H1 (cell line): Measurements from ENCODE around the gene PDE6B. TPM values are rescaled to one million over a fixed set of nuclear protein-coding genes. Genes with fewer than 3 reads are reported as not detected.

Source experiments
- CTCF ChIA-PET: fragments of 300-600 bp; sonication (Branson Sonifier 250); formaldehyde crosslinking; loops from one replicate; lab custom pipeline; 2021; ENCODE audit not compliant: partially characterized antibody; lab: Charles Lee
- POLR2A ChIA-PET: fragments of 300-600 bp; sonication (Branson Sonifier 250); formaldehyde crosslinking; loops from one replicate; lab custom pipeline; 2021; ENCODE audit warnings: inconsistent platforms; ENCODE audit not compliant: partially characterized antibody; lab: Charles Lee
- DNase-seq, 2 experiments: peaks; one replicate each; pipeline versions ENCODE4 v3.0.0 to v3.0.0-alpha.2; 2010 to 2022; ENCODE audit warnings: low spot score in 2 of 2, low read depth in 1 of 2, mixed read lengths in 1 of 2
- FAIRE-seq: peaks from 2 replicates; lab custom pipeline; 2011; peaks lifted over from hg19 to GRCh38; lab: Jason Lieb, UNC
- H2AFZ ChIP-seq: 2 replicates; pipeline ENCODE4 v1.8.1; 2012; ENCODE audit warnings: low read length, inconsistent platforms
- H2AK5ac ChIP-seq: 2 replicates; pipeline ENCODE4 v1.6.1; 2013; ENCODE audit warnings: low read depth, low read length
- H2BK120ac ChIP-seq: replicated peaks from 2 replicates; pipeline ENCODE3; 2013; ENCODE audit warnings: low read depth, low read length, inconsistent platforms
- H2BK12ac ChIP-seq: 2 replicates; pipeline ENCODE4 v1.6.1; 2013; ENCODE audit warnings: low read depth, low read length
- H2BK15ac ChIP-seq: 2 replicates; pipeline ENCODE4 v1.6.1; 2013; ENCODE audit warnings: low read length
- H2BK20ac ChIP-seq: 2 replicates; pipeline ENCODE4 v1.6.1; 2013; ENCODE audit warnings: low read length
- H2BK5ac ChIP-seq: 2 replicates; pipeline ENCODE4 v1.6.1; 2013; ENCODE audit warnings: low read depth, low read length
- H3K14ac ChIP-seq: 2 replicates; pipeline ENCODE4 v1.6.1; 2013; ENCODE audit warnings: inconsistent platforms; ENCODE audit not compliant: insufficient read length
- H3K18ac ChIP-seq: 2 replicates; pipeline ENCODE4 v1.6.1; 2013; ENCODE audit warnings: low read length; ENCODE audit errors: extremely low read depth
- H3K23ac ChIP-seq: 2 replicates; pipeline ENCODE4 v1.6.1; 2013; ENCODE audit warnings: inconsistent platforms; ENCODE audit not compliant: insufficient read length
- H3K23me2 ChIP-seq: 2 replicates; pipeline ENCODE4 v1.6.1; 2013; ENCODE audit warnings: low read depth, low read length
- H3K27ac ChIP-seq: 2 replicates; pipeline ENCODE4 v1.6.1; 2011; ENCODE audit warnings: low read depth, low read length, inconsistent platforms
- H3K27me3 ChIP-seq, 4 experiments: replicated peaks in 1 of 4; 1 replicate in 1 of 4; 2 replicates in 3 of 4; pipeline versions ENCODE4 v1.6.1 to v1.8.1; 2011 to 2013; ENCODE audit warnings: low read length in 3 of 4, mild to moderate bottlenecking in 3 of 4, inconsistent platforms in 2 of 4, mixed read lengths in 2 of 4, moderate library complexity in 1 of 4; ENCODE audit not compliant: control insufficient read depth in 3 of 4, insufficient read depth in 3 of 4; ENCODE audit errors: extremely low read depth in 1 of 4
- H3K36me3 ChIP-seq, 4 experiments: 2 replicates each; pipeline versions ENCODE4 v1.6.1 to v1.8.1; 2011 to 2013; ENCODE audit warnings: mild to moderate bottlenecking in 4 of 4, low read length in 3 of 4, moderate library complexity in 2 of 4, control low read depth in 1 of 4, inconsistent platforms in 1 of 4; ENCODE audit not compliant: insufficient read depth in 4 of 4, control insufficient read depth in 2 of 4
- H3K4ac ChIP-seq: replicated peaks from 2 replicates; pipeline ENCODE3; 2013; ENCODE audit warnings: low read length, low read depth, mixed read lengths, inconsistent platforms; ENCODE audit not compliant: insufficient read length
- H3K4me1 ChIP-seq, 4 experiments: replicated peaks in 1 of 4; 1 replicate in 1 of 4; 2 replicates in 3 of 4; pipeline versions ENCODE4 v1.6.1 to v1.8.1; 2011 to 2013; ENCODE audit warnings: low read length in 3 of 4, inconsistent platforms in 2 of 4, mixed read lengths in 1 of 4; ENCODE audit not compliant: insufficient read depth in 4 of 4, control insufficient read depth in 3 of 4
- H3K4me2 ChIP-seq, 2 experiments: 2 replicates each; pipeline versions ENCODE4 v1.6.1 to v1.8.1; 2011 to 2013; ENCODE audit warnings: low read depth in 2 of 2, low read length in 2 of 2, control low read depth in 1 of 2, inconsistent platforms in 1 of 2, mild to moderate bottlenecking in 1 of 2; ENCODE audit not compliant: insufficient read depth in 1 of 2
- H3K4me3 ChIP-seq, 4 experiments: fragments of 200-600, 300-600 bp in 1 of 4; sonication (generic), shearing (Covaris generic), sonication (Bioruptor Twin) in 1 of 4; 2 replicates each; pipeline versions ENCODE4 v1.5.1 to v1.8.1; 2011 to 2016; ENCODE audit warnings: low read length in 4 of 4, low read depth in 3 of 4, control low read depth in 2 of 4, inconsistent platforms in 2 of 4, mild to moderate bottlenecking in 2 of 4, mixed read lengths in 1 of 4, moderate library complexity in 1 of 4; ENCODE audit not compliant: insufficient read depth in 2 of 4; ENCODE audit errors: extremely low read depth in 1 of 4
- H3K56ac ChIP-seq: replicated peaks from 2 replicates; pipeline ENCODE3; 2013; ENCODE audit warnings: low read depth, mild to moderate bottlenecking, mixed read lengths, low read length, inconsistent platforms; ENCODE audit not compliant: insufficient read length
- H3K79me1 ChIP-seq: 2 replicates; pipeline ENCODE4 v1.6.1; 2013; ENCODE audit warnings: low read depth, low read length, control low read depth
- H3K79me2 ChIP-seq, 2 experiments: 2 replicates each; pipeline versions ENCODE4 v1.6.1 to v1.8.1; 2012 to 2013; ENCODE audit warnings: low read length in 2 of 2, mild to moderate bottlenecking in 2 of 2, inconsistent platforms in 1 of 2; ENCODE audit not compliant: insufficient read depth in 2 of 2, control insufficient read depth in 1 of 2
- H3K9ac ChIP-seq, 4 experiments: replicated peaks in 1 of 4; 1 replicate in 1 of 4; 2 replicates in 3 of 4; pipeline versions ENCODE4 v1.6.1 to v1.8.1; 2011 to 2013; ENCODE audit warnings: low read depth in 3 of 4, low read length in 3 of 4, control low read depth in 2 of 4, mild to moderate bottlenecking in 2 of 4, moderate library complexity in 2 of 4, inconsistent platforms in 1 of 4; ENCODE audit errors: extremely low read depth in 1 of 4
- H3K9me3 ChIP-seq, 2 experiments: 2 replicates each; pipeline versions ENCODE4 v1.6.1 to v1.8.1; 2012 to 2013; ENCODE audit warnings: mild to moderate bottlenecking in 2 of 2, moderate library complexity in 2 of 2, control low read depth in 1 of 2, inconsistent platforms in 1 of 2, low read depth in 1 of 2, low read length in 1 of 2, mixed read lengths in 1 of 2; ENCODE audit not compliant: insufficient read depth in 2 of 2
- H4K20me1 ChIP-seq, 2 experiments: replicated peaks in 1 of 2; 2 replicates each; pipeline versions ENCODE3 to v1.8.1; 2011 to 2013; ENCODE audit warnings: inconsistent platforms in 2 of 2, low read length in 2 of 2, mild to moderate bottlenecking in 1 of 2; ENCODE audit not compliant: insufficient read depth in 2 of 2, control insufficient read depth in 1 of 2
- H4K5ac ChIP-seq: 2 replicates; pipeline ENCODE4 v1.6.1; 2013; ENCODE audit warnings: low read length, low read depth, mixed read lengths, inconsistent platforms; ENCODE audit not compliant: insufficient read length
- H4K8ac ChIP-seq: 2 replicates; pipeline ENCODE4 v1.8.0; 2013; ENCODE audit warnings: mild to moderate bottlenecking, moderate library complexity, low read length, inconsistent platforms; ENCODE audit not compliant: insufficient read depth; ENCODE audit errors: extremely low read depth
- H4K91ac ChIP-seq: replicated peaks from 2 replicates; pipeline ENCODE3; 2013; ENCODE audit warnings: low read length, mixed read lengths, inconsistent platforms; ENCODE audit not compliant: insufficient read length
- BACH1 ChIP-seq: IDR thresholded peaks from 2 replicates; pipeline ENCODE4 v1.6.1; 2012; ENCODE audit warnings: low read length, improper control_type of control experiment
- CHD1 ChIP-seq: IDR thresholded peaks from 2 replicates; pipeline ENCODE4 v1.6.1; 2012; ENCODE audit warnings: low read depth, low read length, improper control_type of control experiment
- E2F6 ChIP-seq: IDR thresholded peaks from 2 replicates; pipeline ENCODE4 v1.6.1; 2012; ENCODE audit warnings: inconsistent platforms
- JUN ChIP-seq: IDR thresholded peaks from 2 replicates; pipeline ENCODE4 v1.6.1; 2011; ENCODE audit warnings: low read depth, mild to moderate bottlenecking, improper control_type of control experiment, low read length
- MAFK ChIP-seq: IDR thresholded peaks from 2 replicates; pipeline ENCODE4 v1.6.1; 2012; ENCODE audit warnings: low read depth, mild to moderate bottlenecking, improper control_type of control experiment, low read length
- RNF2 ChIP-seq: fragments of 200-900, 300-1000 bp; sonication (generic); IDR thresholded peaks from 2 replicates; pipeline ENCODE4 v1.7.1; 2016; ENCODE audit warnings: borderline replicate concordance, low read depth, mild to moderate bottlenecking, antibody characterized with exemption, low read length; ENCODE audit not compliant: poor library complexity, severe bottlenecking; ENCODE audit errors: missing control alignments
- WGBS, 2 experiments: shearing (Covaris generic) in 1 of 2; methylation state at CpG; one replicate each; pipeline versions ENCODE4 v1.1.6 to v1.1.7; 2013 to 2015; ENCODE audit warnings: low lambda C conversion rate in 2 of 2, mixed read lengths in 2 of 2, inconsistent platforms in 1 of 2, low coverage in 1 of 2, missing lambda C conversion rate in 1 of 2; ENCODE audit not compliant: insufficient replicate concordance in 2 of 2, insufficient coverage in 1 of 2, insufficient read length in 1 of 2; ENCODE audit errors: extremely low coverage in 1 of 2, missing lambda C conversion rate in 1 of 2; 5-methylcytosine and 5-hydroxymethylcytosine counted together
- polyA plus RNA-seq, 7 experiments: library from polyadenylated mRNA; depleted of rRNA in 3 of 7; stranded (reverse) in 5 of 7; unstranded in 2 of 7; fragments of >200 nt in 5 of 7; fragments of 200-250 nt in 2 of 7; gene quantifications; 1 replicate in 5 of 7; 2 replicates in 1 of 7; 4 replicates in 1 of 7; pipeline versions ENCODE4 v1.2.1 to v1.2.3, GENCODE V29; 2011 to 2013; ENCODE audit warnings: missing spikeins in 2 of 7, mixed read lengths in 2 of 7
- total RNA-seq: library from RNA; stranded (reverse); fragmentation: NEBNext Ultra II Directional; extraction: Animal tissue kit (Norgen Biotek cat#: 25700); gene quantifications from 2 replicates; pipeline ENCODE4 v1.2.1, GENCODE V29; 2021

PDE6B gene
- total and polyA plus RNA-seq, 2 of the 8 experiments (the other 6 are each of a cell fraction or from before 2014, with no cell fraction given), result 4.1 to 8.4 TPM

- no peak for FAIRE-seq
- Histone ChIP-seq H3K27ac (no peak overlapping the region), H3K4me2 (no peak overlapping the region), H3K23ac (no peak overlapping the region), H3K14ac (no peak overlapping the region), H3K56ac (no peak overlapping the region), H2BK20ac (no peak overlapping the region), H3K36me3 (peaks cover 0 to 6% (median 0%) of the 10 kb centered on the region in 4 experiments; a peak in 2 of 8 replicates), H3K9ac (no peak overlapping the region), H4K5ac (no peak overlapping the region), H3K27me3 (no peaks in the 10 kb centered on the region), H2AFZ (no peak overlapping the region), H2BK5ac (no peak overlapping the region), H2BK120ac (no peak overlapping the region), H3K4ac (no peak overlapping the region), H2AK5ac (no peak overlapping the region), H3K4me3 (no peak overlapping the region), H3K4me1 (no peaks in the 10 kb centered on the region), H4K8ac (no peak overlapping the region), H3K18ac (no peak overlapping the region), H3K9me3 (no peaks in the 10 kb centered on the region), H2BK15ac (no peak overlapping the region), H4K20me1 (peaks cover 20 to 43% of the 10 kb centered on the region in 2 experiments), H3K79me2 (peaks cover 11 to 86% of the 10 kb centered on the region in 2 experiments), H3K79me1 (peaks cover 29% of the 10 kb centered on the region), H2BK12ac (no peak overlapping the region), H4K91ac (no peak overlapping the region), H3K23me2 (no peaks in the 10 kb centered on the region)
- no peak for DNase-seq
- POLR2A ChIA-PET, result interaction anchor here (1.2 kb wide), 1 partner anchor 10 kb away, joined by 5 read pairs; no protein-coding TSS in a partner anchor
- WGBS, 2 experiments, result 90% methylated on average over 15 of the region's 18 CpGs; no CpG with 5 or more reads in 1 of the 2 experiments
- CTCF ChIA-PET, result interaction anchor here (0.8 to 1.7 kb wide), 6 partner anchors 11 to 30 kb away, joined by 3 to 5 read pairs (median 4); no protein-coding TSS in a partner anchor
- no peak for TF ChIP-seq CHD1
- TF ChIP-seq RNF2, result no peak
- no peak for TF ChIP-seq MAFK
- no peak for TF ChIP-seq BACH1
- no peak for TF ChIP-seq E2F6
- no peak for TF ChIP-seq JUN
Observed at GRCh38 chr4:714087-714486, 88.7 kb downstream of the PDE6B start.
